IPS-18c (cell line): ENCODE measurements around the gene FIZ1.

Source experiments
- H3K4me3 ChIP-seq: 2 replicates; pipeline ENCODE4 v1.7.0; 2013; ENCODE audit warnings: low read depth, mild to moderate bottlenecking, low read length, moderate library complexity; ENCODE audit not compliant: insufficient read depth
- H3K9me3 ChIP-seq: one replicate; pipeline ENCODE4 v1.6.1; 2013; ENCODE audit warnings: mild to moderate bottlenecking, low read length, moderate library complexity; ENCODE audit not compliant: control insufficient read depth, insufficient read depth

FIZ1 gene

DNA sequence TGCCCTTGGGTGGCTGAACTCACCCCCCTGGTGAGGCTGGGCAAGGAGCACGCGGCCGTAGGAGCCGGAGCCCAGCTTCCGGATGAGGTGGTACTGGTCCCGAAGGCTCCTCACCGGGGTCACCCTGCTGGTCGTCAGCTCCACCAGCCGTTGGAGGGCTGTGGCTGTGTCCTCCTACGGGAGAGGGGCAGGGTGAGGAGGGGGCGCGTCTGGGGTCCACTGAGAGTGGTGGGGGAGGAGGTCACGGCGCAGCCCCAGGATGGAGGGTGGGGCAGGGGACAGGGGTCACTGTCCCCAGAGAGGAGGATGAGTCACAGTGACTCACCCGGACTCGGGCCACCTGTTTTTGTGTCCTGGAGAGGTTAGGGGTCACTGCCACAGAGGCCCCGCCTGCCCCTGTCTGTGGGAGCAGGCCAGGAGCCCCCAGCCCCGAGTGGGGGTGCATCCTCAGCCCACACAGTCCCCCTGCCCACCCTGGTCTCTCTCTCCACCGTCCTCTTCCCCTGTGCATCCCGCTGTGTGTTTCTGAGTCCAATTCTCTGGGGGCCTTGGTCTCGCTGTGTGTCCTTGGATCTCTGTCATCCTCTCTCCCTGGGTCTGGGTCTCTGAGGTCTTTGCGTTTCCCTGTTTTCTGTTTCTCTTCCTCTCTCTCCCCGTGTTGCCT lies 54.4 kb downstream of the FIZ1 start:
- H3K4me3 ChIP-seq: no peak overlapping the region
- H3K9me3 ChIP-seq: no peaks in the 10 kb centered on the region

GRCh38 chr19:55544014-55544413 lies 55.3 kb downstream of the FIZ1 start:
- Histone ChIP-seq H3K4me3 (no peak overlapping the region), H3K9me3 (no peaks in the 10 kb centered on the region)

DNA sequence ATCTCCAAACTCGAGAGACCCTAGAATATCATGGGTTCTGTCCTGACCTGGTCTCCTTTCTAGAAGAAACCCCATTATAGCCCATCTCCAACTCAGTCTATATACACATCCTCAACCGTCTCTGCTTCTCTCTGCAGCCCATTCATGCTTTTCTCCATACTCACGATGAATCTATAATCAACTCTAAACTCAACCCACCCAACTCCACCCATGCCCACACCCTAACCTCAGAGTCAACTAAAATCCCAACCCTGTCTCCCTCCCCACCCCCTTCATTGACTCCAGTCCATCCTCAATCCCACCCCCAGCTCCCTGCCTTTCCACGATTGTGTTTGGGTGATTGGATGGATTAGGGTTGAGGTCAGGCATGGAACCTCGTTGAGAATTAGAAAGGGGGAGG lies 55.8 kb downstream of the FIZ1 start:
- Histone ChIP-seq H3K4me3 (no peak overlapping the region), H3K9me3 (no peaks in the 10 kb centered on the region)

DNA sequence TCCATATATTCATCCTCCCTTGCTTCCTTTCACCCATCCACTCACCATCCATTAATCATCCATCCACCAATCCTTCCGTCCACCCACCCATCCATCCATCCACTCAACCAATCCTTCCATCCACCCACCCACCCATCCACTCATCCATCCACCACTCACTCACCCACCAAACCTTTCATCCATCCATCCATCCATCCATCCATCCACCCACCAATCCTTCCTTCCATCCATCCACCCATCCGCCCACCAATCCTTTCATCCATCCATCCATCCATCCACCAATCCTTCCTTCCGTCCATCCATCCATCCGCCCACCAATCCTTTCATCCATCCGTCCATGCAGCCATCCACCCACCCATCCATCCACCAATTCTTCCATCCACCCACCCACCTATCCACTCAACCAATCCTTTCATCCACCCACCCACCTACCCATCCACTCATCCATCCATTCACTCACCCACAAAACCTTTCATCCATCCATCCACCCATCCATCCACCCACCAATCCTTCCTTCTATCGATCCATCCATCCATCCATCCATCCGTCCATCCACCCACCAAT lies 56.9 kb downstream of the FIZ1 start:
- Histone ChIP-seq H3K9me3 (no peaks in the 10 kb centered on the region), H3K4me3 (no peak overlapping the region)
